NCI-H1417 treated with DMSO at 0.1 percent for 48 hours (cell line): ENCODE measurements around the gene C1orf52.
"Not testable (repeated sequence)": the region's sequence is repeated elsewhere in the genome, so short reads cannot be mapped to it uniquely, and the experiment has no call there.

Experiments
- DNase-seq: peaks from one replicate; lab custom pipeline; 2025; lab: John Stamatoyannopoulos, UW

Gene C1orf52

DNA sequence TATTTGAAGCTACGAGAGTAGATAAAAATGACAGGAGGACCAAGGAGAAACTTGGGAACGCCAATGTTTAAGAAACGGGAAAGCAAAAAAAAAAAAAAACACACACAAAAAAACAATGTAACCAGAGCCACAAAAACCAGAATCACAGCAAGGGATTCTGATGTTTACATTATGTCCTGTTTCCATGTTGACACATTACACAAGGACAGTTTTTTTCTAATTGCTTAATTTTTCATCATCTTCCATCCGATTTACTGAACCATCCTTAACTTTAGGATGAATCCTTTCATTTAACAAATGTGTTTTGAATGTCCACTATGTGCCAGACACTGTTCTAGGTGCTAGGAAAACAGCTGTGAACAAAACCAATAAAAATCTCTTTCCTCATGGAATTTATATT is 18.3 kb upstream of the C1orf52 start:
- DNase-seq = no peak

GRCh38 chr1:85276978-85277639 is 17.6 kb upstream of the C1orf52 start:
- no peak for DNase-seq

DNA sequence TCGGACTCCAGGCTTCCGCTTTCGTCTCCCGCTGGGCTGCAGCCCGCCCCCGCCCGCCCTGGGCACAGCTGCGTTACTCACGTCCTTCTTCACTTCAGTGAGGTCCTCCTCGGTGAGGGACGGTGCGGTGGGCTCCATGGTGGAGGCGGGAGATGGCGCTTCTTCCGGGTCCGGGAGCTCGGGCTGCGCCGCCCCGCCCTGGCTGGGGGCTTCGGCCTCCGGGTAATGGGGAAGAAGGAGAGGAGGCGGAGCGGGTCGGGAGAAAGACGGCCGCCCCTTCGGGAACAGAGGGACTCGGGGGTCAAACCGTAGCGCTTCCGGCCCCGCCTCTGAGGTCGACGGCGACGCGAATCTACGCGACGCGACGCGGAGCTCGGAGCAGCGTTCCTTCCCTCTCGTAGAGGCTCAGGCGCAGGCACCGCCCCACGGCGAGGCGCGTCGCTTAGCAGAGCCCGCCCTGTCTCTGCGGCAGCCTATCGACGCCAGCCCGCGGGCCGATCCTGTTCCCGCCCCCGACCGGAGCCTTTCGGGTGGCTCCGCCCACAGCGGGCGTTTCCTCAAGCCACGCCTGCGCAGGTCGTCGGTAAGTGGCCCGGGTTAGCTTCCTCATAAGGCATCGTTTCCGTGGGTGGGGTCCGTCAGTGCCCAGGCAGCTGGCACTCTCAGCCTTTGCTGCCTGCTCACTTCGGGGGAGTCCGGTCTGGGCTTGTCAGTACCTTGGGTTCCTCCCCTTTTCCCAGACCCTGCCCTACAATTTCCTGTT is 16.9 kb upstream of the C1orf52 start, which contains the start of gene BCL10:
Gene BCL10 (minus strand): TSS at position 418 of the 763 bp plus-strand sequence. CDS start 280 bp downstream, at position 138.
- peak; percentile 88 for DNase-seq

- DNase-seq = no peak
Observed at GRCh38 chr1:85275701-85276214, 16.3 kb upstream of the C1orf52 start.

DNA sequence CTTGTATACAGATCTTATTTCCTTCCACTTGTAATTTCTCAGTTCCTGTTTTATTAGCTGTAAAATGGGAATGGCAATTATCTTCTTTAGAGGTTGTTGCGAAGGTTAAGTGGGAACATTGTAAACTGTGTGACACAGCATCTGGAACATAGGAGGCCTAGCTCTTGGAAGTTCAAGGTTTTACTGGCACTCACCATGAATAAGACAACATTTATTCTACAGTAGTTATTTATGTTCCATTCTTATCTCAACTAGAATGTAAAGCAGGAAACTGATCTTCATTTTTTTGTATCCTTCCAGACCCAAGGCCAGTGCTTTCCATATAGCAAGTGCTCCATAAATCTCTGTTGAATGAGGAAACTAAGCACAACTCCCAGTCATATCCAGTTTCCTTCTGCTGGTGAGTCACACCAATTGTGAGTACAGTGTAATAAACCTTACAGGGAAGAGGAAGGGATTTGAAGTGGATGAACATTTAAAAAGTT is 15.5 kb upstream of the C1orf52 start:
- DNase-seq = no peak

DNA sequence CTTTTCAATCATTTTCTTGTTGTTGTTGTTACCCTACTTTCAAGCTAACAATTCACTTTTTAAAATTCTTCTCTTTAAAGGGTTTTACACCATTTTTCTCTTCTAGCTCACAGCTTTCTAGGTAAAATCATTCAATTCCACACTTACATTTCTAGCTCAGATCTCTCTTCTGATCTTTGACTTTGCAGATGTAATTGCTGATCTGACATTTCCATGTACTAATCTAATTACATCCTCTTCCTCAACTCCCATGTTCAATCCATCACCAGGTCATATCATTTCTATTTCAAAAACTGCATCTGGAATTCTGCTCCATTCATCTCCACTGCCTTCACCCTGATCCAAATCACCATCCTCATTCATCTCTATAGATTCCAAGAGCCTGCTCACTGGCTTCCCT is 13.9 kb upstream of the C1orf52 start:
- DNase-seq = no peak

DNA sequence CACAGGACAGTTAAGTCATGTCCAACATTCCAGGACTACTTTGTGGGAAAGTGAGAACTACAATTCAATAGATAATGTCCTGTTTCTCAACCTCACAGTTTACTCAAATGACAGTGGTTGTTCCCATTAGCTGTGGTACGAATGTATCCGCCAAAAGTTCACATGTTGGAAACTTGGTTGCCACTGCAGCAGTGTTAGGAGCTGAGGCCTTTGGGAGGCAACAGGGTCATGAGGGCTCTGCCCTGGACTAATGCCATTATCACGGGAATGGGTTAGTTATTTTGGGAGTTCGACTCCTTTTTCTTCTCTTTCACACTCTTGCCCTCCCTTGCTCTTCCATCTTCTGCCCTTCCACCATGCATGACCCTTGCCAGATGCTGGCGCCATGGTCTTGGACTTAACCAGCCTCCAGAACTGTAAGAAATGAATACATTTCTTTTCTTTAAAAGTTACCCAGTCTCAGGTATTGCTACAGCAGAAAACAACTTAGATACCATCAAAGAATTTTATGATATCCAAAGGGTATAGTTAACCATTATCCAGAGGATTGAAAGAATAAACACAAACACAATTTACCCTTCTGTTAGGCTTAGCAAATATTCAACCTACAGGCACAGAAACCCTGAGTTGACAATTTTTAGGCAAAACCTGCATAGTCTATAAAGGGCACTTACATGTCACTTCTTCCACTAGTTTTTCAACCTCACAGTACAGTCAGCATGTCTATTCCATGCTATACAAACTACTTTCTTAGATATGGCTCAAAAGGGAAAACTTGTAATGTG is 9.5 kb upstream of the C1orf52 start:
- DNase-seq = no peak

DNA sequence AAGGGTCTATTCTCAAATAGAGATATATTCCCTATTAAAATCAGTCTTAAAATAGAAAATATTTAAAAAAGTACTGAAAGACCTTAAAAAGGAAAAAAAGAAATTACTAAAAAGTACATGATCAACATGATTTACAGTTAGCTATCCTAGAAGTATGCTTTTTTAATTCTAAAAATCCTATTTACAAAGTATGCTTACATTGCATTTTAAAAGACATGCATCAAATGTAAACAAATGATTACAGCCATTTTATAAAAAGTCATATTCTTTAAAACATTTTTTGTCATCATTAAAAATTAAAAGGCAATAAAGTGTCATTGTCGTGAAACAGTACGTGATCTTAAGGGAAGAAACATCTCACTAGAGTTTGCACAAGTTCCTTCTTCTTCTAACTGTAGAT is 7.9 kb upstream of the C1orf52 start:
- no peak for DNase-seq

DNA sequence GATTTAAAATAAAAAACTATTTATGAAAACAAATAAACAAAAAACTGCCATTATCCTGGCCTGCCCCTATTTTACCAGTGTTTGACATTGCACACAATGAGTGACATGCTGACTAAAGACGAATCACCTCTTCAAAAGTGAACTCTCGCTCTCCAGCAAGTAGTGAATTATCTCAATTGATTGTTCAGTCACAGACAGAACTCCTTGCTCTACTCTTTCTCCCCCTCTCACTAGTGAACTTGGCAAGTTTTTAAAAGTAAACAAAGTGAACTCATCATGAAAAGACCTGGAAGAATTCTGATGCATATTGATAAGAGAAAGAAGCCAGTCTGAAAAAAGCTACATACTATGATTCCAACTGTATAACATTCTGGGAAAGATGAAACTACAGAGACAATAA is 4.7 kb upstream of the C1orf52 start:
- no peak for DNase-seq

DNA sequence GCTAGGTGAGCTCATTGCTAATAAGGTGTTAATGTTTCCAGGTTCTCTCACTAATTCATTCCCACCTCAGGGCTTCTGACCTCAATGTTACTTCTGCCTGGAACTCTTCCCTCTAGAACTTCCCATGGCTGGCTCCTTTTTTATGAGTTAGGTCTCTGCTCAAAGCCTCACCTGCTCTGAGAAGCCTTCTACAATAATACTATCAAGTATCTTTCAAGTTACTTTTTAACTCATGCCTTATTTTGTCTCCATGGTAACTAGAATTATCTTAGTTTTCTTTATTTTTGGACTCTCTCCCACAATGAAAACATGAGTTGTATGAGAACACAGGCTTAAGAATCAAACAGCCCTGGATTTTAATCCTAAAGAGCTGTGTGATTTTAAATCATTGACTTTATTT is 3.5 kb upstream of the C1orf52 start:
- no peak for DNase-seq

GRCh38 chr1:85259912-85260274 is 431 bp upstream of the C1orf52 start:
- no peak for DNase-seq

GRCh38 chr1:85258536-85259117 is 835 bp downstream of the C1orf52 start:
- no peak for DNase-seq

DNA sequence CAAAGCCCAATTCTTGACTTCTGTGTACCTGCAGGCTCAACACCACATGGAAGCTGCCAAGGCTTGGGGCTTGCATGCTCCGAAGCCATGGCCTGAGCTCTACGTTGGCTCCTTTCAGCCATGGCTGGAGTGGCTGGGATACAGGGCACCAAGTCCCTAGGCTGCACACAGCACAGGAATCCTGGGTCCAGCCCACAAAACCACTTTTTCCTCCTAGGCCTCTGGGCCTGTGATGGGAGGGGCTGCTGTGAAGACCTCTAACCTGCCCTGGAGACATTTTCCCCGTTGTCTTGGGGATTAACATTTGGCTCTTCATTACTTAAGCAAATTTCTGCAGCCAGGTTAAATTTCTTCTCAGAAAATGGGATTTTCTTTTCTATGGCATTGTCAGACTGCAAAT is 10.4 kb downstream of the C1orf52 start:
- not testable (repeated sequence) for DNase-seq

GRCh38 chr1:85245891-85246290 is 13.6 kb downstream of the C1orf52 start:
- no peak for DNase-seq

GRCh38 chr1:85245456-85245855 is 14.0 kb downstream of the C1orf52 start:
- no peak for DNase-seq

GRCh38 chr1:85244271-85245061 is 15.0 kb downstream of the C1orf52 start:
- no peak for DNase-seq

- no peak for DNase-seq
Observed at GRCh38 chr1:85243372-85243771, 16.1 kb downstream of the C1orf52 start.

GRCh38 chr1:85240643-85241042 is 18.8 kb downstream of the C1orf52 start:
- no peak for DNase-seq

GRCh38 chr1:85240174-85240601 is 19.3 kb downstream of the C1orf52 start:
- DNase-seq = no peak

DNA sequence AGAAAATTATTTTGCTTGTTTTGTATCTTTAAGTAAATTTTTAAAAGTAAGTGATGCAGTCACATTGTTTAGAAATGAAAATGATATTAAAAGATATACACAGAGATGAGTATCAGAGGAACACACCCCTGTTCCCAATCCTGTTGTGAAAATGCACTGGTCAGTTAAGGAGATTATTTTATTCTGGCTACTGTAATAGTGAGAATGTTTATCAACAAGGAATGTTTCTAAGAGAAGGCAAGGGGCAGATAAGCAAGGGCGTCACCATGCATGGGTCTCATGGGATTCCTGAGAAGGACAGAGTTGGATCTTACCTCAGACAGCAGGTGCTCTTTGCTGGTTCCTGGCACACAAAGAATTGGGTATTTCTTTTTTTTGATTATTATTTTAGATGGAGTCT is 21.8 kb downstream of the C1orf52 start:
- DNase-seq = no peak

DNA sequence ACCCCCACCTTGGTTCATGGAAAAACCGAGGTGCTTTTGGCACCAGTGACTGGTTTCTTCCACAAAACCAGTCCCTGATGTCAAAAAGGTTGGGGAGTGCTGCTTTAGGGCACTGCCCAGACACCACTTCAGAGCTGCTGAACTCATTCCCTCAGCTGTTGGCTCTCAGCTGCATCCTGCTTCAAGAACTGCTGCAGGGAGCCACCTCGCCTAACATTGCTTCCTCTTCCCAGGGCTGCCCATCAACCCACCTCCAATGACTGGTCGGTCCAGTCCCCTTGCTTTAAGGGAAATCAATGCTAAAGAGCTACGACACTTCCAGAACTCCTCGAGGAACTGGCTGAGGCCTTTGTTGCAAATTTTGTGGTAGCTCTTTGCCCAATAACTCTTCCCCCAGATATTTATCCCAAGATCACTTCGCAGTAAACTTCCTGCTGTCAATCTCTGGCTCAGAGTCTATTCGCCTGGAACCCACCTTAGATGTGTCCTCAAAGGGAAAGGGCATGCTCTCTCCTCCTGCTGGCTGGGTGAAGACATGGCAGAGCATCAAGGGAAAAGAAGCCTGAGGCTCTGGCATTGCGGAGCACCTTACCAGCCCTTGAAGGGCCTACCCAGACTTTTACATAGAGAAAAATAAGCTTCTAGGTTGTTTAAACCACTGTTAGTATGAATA is 29.0 kb downstream of the C1orf52 start:
- DNase-seq = no peak
